GM12878 (cell line): ENCODE results near the gene HNRNPAB. TPM values are rescaled to one million over a fixed set of nuclear protein-coding genes. Genes with fewer than 3 reads are reported as not detected.
A peak's percentile ranks its signal among the peaks of the same experiment; 100 is the strongest.

Experiments
- ATAC-seq: fragments of 200-7000 bp; cut with Tn5 transposase; 3 replicates; pipeline ENCODE4 v1.9.1; 2020; ENCODE audit warnings: mild to moderate bottlenecking, moderate library complexity
- BruUV-seq: library from RNA; stranded (reverse); fragments of 400-500 nt; replicated peaks from 2 replicates; lab custom pipeline; 2021; lab: Mats Ljungman, UMichigan
- CTCF ChIA-PET: fragments of 300-600 bp; sonication (Branson Sonifier 250); formaldehyde crosslinking; extraction: SDS; loops from one replicate; lab custom pipeline; 2021; ENCODE audit warnings: inconsistent platforms; lab: Yijun Ruan, JAX
- POLR2A ChIA-PET: fragments of 350-600 bp; formaldehyde crosslinking; extraction: SDS; loops from one replicate; lab custom pipeline; 2021; ENCODE audit warnings: inconsistent platforms; lab: Charles Lee
- RAD21 ChIA-PET: fragments of 300-600 bp; sonication (Branson Sonifier 250); formaldehyde crosslinking; loops from one replicate; lab custom pipeline; 2023; ENCODE audit warnings: antibody characterized with exemption; ENCODE audit not compliant: unreplicated experiment; lab: Charles Lee
- SMC1A ChIA-PET: fragments of 300-600 bp; sonication (Branson Sonifier 250); formaldehyde crosslinking; loops from one replicate; lab custom pipeline; 2023; ENCODE audit not compliant: unreplicated experiment, uncharacterized antibody; lab: Charles Lee
- DNase-seq: peaks from one replicate; pipeline ENCODE4 v3.0.0-alpha.2; 2011; ENCODE audit warnings: low read depth, low spot score
- FAIRE-seq: peaks from 3 replicates; lab custom pipeline; 2011; peaks lifted over from hg19 to GRCh38; lab: Jason Lieb, UNC
- H2AFZ ChIP-seq: 2 replicates; pipeline ENCODE4 v1.6.0; 2011; ENCODE audit warnings: low read depth, low read length, control low read depth; ENCODE audit not compliant: control insufficient read depth
- H3K27ac ChIP-seq: 2 replicates; pipeline ENCODE4 v1.5.1; 2011; ENCODE audit warnings: control low read depth; ENCODE audit not compliant: control insufficient read depth, insufficient read depth
- H3K27me3 ChIP-seq, 2 experiments: replicated peaks in 1 of 2; 2 replicates each; pipeline versions ENCODE4 v1.6.0 to v1.6.1; 2011; ENCODE audit warnings: low read length in 1 of 2; ENCODE audit not compliant: control insufficient read depth in 2 of 2, insufficient read depth in 2 of 2
- H3K36me3 ChIP-seq, 2 experiments: 2 replicates each; pipeline ENCODE4 v1.5.1; 2011; ENCODE audit warnings: low read length in 1 of 2; ENCODE audit not compliant: control insufficient read depth in 2 of 2, insufficient read depth in 2 of 2
- H3K4me1 ChIP-seq: 2 replicates; pipeline ENCODE4 v1.6.1; 2011; ENCODE audit warnings: mild to moderate bottlenecking, low read length, moderate library complexity, mixed read lengths; ENCODE audit not compliant: control insufficient read depth, insufficient read depth
- H3K4me2 ChIP-seq: 2 replicates; pipeline ENCODE4 v1.6.0; 2011; ENCODE audit warnings: control low read depth; ENCODE audit not compliant: control insufficient read depth, insufficient read depth
- H3K4me3 ChIP-seq: fragments of 200-600 bp; sonication (generic); 2 replicates; pipeline ENCODE4 v1.5.1; 2016
- H3K79me2 ChIP-seq: 2 replicates; pipeline ENCODE4 v1.6.0; 2011; ENCODE audit warnings: low read length; ENCODE audit not compliant: control insufficient read depth, insufficient read depth
- H3K9ac ChIP-seq: 2 replicates; pipeline ENCODE4 v1.8.0; 2011; ENCODE audit warnings: low read length, control low read depth, mixed read lengths; ENCODE audit not compliant: control insufficient read depth, insufficient read depth
- H3K9me3 ChIP-seq: replicated peaks from 3 replicates; pipeline ENCODE4 v1.5.1; 2011; ENCODE audit warnings: mild to moderate bottlenecking, low read length; ENCODE audit not compliant: control insufficient read depth, insufficient read depth
- H4K20me1 ChIP-seq: 2 replicates; pipeline ENCODE4 v1.6.0; 2011; ENCODE audit not compliant: control insufficient read depth, insufficient read depth
- CBX3 ChIP-seq: fragments of 200-600 bp; sonication (generic); IDR thresholded peaks from 2 replicates; pipeline ENCODE4 v1.6.1; 2016; ENCODE audit warnings: low read depth, borderline replicate concordance
- EGR1 ChIP-seq, 2 experiments: IDR thresholded peaks; 1 replicate in 1 of 2; 2 replicates in 1 of 2; pipeline ENCODE4 v1.6.1; 2011 to 2012; ENCODE audit warnings: low read depth in 2 of 2, low read length in 2 of 2, borderline replicate concordance in 1 of 2, mild to moderate bottlenecking in 1 of 2, moderate library complexity in 1 of 2
- ETV6 ChIP-seq, 2 experiments: fragments of 450-650 bp in 1 of 2; IDR thresholded peaks in 1 of 2; conservative IDR thresholded peaks in 1 of 2; 2 replicates each; pipeline ENCODE4 v1.6.1; 2014; ENCODE audit warnings: antibody characterized with exemption in 1 of 2, borderline replicate concordance in 1 of 2, low read depth in 1 of 2, mild to moderate bottlenecking in 1 of 2, moderate library complexity in 1 of 2
- POLR2A ChIP-seq: IDR thresholded peaks from 2 replicates; pipeline ENCODE4 v1.6.1; 2011; ENCODE audit warnings: low read depth, mild to moderate bottlenecking, low read length
- STAT1 ChIP-seq: fragments of 450-650 bp; conservative IDR thresholded peaks from 2 replicates; pipeline ENCODE4 v1.6.1; 2014; ENCODE audit warnings: antibody characterized with exemption, mild to moderate bottlenecking
- TCF7 ChIP-seq: IDR thresholded peaks from 2 replicates; pipeline ENCODE4 v1.6.1; 2014; ENCODE audit warnings: antibody characterized with exemption, borderline replicate concordance
- ZZZ3 ChIP-seq: IDR thresholded peaks from 2 replicates; pipeline ENCODE4 v1.6.1; 2011; ENCODE audit warnings: low read depth; ENCODE audit not compliant: control insufficient read depth, insufficient read length
- WGBS: methylation state at CpG from one replicate; pipeline ENCODE4 v1.1.6; 2016; ENCODE audit warnings: low lambda C conversion rate; ENCODE audit not compliant: insufficient replicate concordance, insufficient coverage; ENCODE audit errors: missing lambda C conversion rate; 5-methylcytosine and 5-hydroxymethylcytosine counted together
- in situ Hi-C: fragments of 300-500 bp; cut with MboI; formaldehyde crosslinking; loops from 9 replicates; pipeline ENCODE4 v1.14.3; 2018; ENCODE audit warnings: mixed read lengths
- intact Hi-C: fragments of 100-400 bp; cut with micrococcal nuclease; formaldehyde crosslinking; loops from one replicate; pipeline ENCODE4 v1.14.2; 2022; ENCODE audit not compliant: unreplicated experiment
- polyA plus RNA-seq, 11 experiments: library from polyadenylated mRNA; depleted of rRNA in 4 of 11; unstranded in 6 of 11; stranded (reverse) in 5 of 11; fragments of >200 nt; fragmentation: Nextera tagmentation in 4 of 11; fragmentation: Illumina TruSeq in 1 of 11; extraction: Ambion mirVana in 4 of 11; extraction: Trizol in 1 of 11; gene quantifications; 1 replicate in 1 of 11; 2 replicates in 10 of 11; pipeline versions ENCODE4 v1.2.1 to v1.2.3, GENCODE V29; 2011 to 2016; ENCODE audit warnings: inconsistent platforms in 2 of 11, missing spikeins in 2 of 11, low read depth in 1 of 11
- total RNA-seq, 4 experiments: library from RNA; depleted of rRNA in 3 of 4; stranded (reverse); fragments of >200 nt in 3 of 4; fragmentation: Illumina TruSeq in 1 of 4; extraction: Trizol in 1 of 4; gene quantifications; 2 replicates each; pipeline versions ENCODE4 v1.2.1 to v1.2.3, GENCODE V29; 2013 to 2021
- TF ChIP-seq, protein P1 (sequence below): fragments of 450-650 bp; formaldehyde crosslinking; IDR thresholded peaks from 2 replicates; pipeline ENCODE4 v1.4.0; 2022; ENCODE audit warnings: mild to moderate bottlenecking, moderate library complexity
- TF ChIP-seq, protein P2 (sequence below): fragments of 450-650 bp; IDR thresholded peaks from 2 replicates; pipeline ENCODE4 v1.6.1; 2016; ENCODE audit warnings: mild to moderate bottlenecking

HNRNPAB gene
- total and polyA plus RNA-seq, 10 of the 15 experiments (the other 5 are each of a cell fraction or from before 2014, with no cell fraction given), result 42.3 to 330 (median 230) TPM

DNA sequence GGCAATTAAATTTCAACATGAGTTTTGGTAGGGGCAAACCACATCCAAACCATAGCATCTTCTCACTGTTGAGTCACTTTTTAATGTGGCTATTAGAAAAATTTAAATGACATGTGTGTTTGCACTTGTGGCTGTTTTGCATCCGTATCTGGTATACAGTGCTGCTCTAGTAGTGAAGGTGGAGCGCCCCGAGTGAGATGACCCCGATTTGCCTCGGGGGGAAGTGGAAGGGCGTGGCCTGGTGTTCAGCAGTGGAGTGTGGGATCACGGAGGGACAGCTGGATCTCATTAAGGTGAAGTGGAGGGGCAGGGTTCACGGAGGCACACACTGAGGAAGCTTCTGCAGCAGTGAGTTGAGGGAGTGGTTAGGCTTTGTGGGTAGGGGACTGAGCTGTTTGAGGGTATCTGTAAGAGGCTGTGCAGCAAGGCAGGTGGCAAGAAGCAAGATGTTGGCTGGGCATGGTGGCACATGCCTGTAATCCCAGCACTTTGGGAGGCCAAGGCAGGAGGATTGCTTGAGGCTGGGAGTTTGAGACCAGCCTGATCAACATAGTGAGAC, 11.0 kb upstream of the HNRNPAB start (continued):
- TF ChIP-seq, protein P1, sequence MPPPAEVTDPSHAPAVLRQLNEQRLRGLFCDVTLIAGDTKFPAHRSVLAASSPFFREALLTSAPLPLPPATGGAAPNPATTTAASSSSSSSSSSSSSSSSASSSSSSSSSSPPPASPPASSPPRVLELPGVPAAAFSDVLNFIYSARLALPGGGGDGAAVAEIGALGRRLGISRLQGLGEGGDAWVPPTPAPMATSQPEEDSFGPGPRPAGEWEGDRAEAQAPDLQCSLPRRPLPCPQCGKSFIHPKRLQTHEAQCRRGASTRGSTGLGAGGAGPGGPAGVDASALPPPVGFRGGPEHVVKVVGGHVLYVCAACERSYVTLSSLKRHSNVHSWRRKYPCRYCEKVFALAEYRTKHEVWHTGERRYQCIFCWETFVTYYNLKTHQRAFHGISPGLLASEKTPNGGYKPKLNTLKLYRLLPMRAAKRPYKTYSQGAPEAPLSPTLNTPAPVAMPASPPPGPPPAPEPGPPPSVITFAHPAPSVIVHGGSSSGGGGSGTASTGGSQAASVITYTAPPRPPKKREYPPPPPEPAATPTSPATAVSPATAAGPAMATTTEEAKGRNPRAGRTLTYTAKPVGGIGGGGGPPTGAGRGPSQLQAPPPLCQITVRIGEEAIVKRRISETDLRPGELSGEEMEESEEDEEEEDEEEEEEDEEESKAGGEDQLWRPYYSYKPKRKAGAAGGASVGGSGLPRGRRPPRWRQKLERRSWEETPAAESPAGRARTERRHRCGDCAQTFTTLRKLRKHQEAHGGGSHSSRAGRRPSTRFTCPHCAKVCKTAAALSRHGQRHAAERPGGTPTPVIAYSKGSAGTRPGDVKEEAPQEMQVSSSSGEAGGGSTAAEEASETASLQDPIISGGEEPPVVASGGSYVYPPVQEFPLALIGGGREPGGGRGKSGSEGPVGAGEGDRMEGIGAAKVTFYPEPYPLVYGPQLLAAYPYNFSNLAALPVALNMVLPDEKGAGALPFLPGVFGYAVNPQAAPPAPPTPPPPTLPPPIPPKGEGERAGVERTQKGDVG (CRISPR knock-in tag), result no peak
- TF ChIP-seq TCF7, result no peak

GRCh38 chr5:178194026-178194425, 10.3 kb upstream of the HNRNPAB start:
- ATAC-seq (peak; percentile 50; the same call in 2 of the 3 replicates), FAIRE-seq (no peak), DNase-seq (no peak)
- ChIA-PET CTCF (no interaction called here), RAD21 (no interaction called here), SMC1A (no interaction called here), POLR2A (interaction anchor here (0.6 kb wide), 1 partner anchor 981 kb away, joined by 4 read pairs; no protein-coding TSS in a partner anchor)
- WGBS, result 4% methylated on average over 6 of the region's 7 CpGs
- Histone ChIP-seq H3K27me3 (peaks cover 0 to 5% of the 10 kb centered on the region in 2 experiments; a peak in 3 of 4 replicates), H3K4me2 (no peak overlapping the region), H3K4me1 (no peaks in the 10 kb centered on the region), H3K27ac (no peak overlapping the region), H4K20me1 (no peaks in the 10 kb centered on the region), H3K9me3 (no peaks in the 10 kb centered on the region), H3K4me3 (no peak overlapping the region), H2AFZ (no peak overlapping the region), H3K36me3 (no peaks in the 10 kb centered on the region), H3K9ac (no peak overlapping the region), H3K79me2 (no peaks in the 10 kb centered on the region)
- in situ Hi-C loops (no loop called here), intact Hi-C loops (no loop called here)
- TF ChIP-seq STAT1 (no peak), ZZZ3 (no peak), CBX3 (no peak), ETV6 (conservative IDR thresholded peaks at IDR 0.05 in 1 of 2, IDR thresholded peaks at IDR 0.05 in 1 of 2; ENCODE audit: borderline replicate concordance in 1 of 2, low read depth in 1 of 2) (no peak), EGR1 (IDR thresholded peaks at IDR 0.05; ENCODE audit: borderline replicate concordance in 1 of 2, low read depth in 2 of 2, low read length in 2 of 2) (no peak), POLR2A (no peak)
- TF ChIP-seq, protein P2, sequence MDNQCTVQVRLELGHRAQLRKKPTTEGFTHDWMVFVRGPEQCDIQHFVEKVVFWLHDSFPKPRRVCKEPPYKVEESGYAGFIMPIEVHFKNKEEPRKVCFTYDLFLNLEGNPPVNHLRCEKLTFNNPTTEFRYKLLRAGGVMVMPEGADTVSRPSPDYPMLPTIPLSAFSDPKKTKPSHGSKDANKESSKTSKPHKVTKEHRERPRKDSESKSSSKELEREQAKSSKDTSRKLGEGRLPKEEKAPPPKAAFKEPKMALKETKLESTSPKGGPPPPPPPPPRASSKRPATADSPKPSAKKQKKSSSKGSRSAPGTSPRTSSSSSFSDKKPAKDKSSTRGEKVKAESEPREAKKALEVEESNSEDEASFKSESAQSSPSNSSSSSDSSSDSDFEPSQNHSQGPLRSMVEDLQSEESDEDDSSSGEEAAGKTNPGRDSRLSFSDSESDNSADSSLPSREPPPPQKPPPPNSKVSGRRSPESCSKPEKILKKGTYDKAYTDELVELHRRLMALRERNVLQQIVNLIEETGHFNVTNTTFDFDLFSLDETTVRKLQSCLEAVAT, result no peak
- BruUV-seq, result no TSS peak
